Cardiac muscle cell (in vitro differentiated cells and primary cell): Measurements from ENCODE around the gene SENP8. TPM values are rescaled to one million over a fixed set of nuclear protein-coding genes. Genes with fewer than 3 reads are reported as not detected.
"Not testable (repeated sequence)": the region's sequence is repeated elsewhere in the genome, so short reads cannot be mapped to it uniquely, and the experiment has no call there.

Experiments used
- DNase-seq, 2 donors: peaks; one replicate each; pipeline versions ENCODE4 v3.0.0 to v3.0.0-alpha.2; 2010 to 2017; ENCODE audit warnings: low read depth in 1 of 2, low spot score in 1 of 2
- H3K27ac ChIP-seq: fragments of 200-600 bp; sonication (generic); 2 replicates; pipeline ENCODE4 v1.5.1; 2016
- H3K27me3 ChIP-seq: fragments of 200-600 bp; sonication (generic); 2 replicates; pipeline ENCODE4 v1.6.0; 2016; ENCODE audit warnings: control low read depth
- H3K36me3 ChIP-seq: fragments of 200-600 bp; sonication (generic); 2 replicates; pipeline ENCODE4 v1.5.1; 2016; ENCODE audit warnings: control low read depth
- H3K4me1 ChIP-seq: fragments of 200-600 bp; sonication (generic); 2 replicates; pipeline ENCODE4 v1.8.1; 2017; ENCODE audit warnings: low read depth, mild to moderate bottlenecking, mixed run types
- H3K4me3 ChIP-seq: fragments of 200-600 bp; sonication (generic); 2 replicates; pipeline ENCODE4 v1.5.1; 2016; ENCODE audit warnings: mild to moderate bottlenecking
- H3K9me3 ChIP-seq: fragments of 200-600 bp; sonication (generic); 2 replicates; pipeline ENCODE4 v1.5.1; 2017; ENCODE audit warnings: low read depth, mild to moderate bottlenecking, control low read depth
- CTCF ChIP-seq: IDR thresholded peaks from 2 replicates; pipeline ENCODE4 v1.5.1; 2012; ENCODE audit warnings: low read depth, mild to moderate bottlenecking, low read length
- polyA plus RNA-seq: library from polyadenylated mRNA; unstranded; fragments of >200 nt; fragmentation: Nextera tagmentation; extraction: Ambion mirVana; gene quantifications from 2 replicates; pipeline ENCODE4 v1.2.1, GENCODE V29; 2016
- total RNA-seq: library from RNA; depleted of rRNA; stranded (reverse); fragments of >200 nt; gene quantifications from 2 replicates; pipeline ENCODE4 v1.2.3, GENCODE V29; 2016

SENP8 gene
- total and polyA plus RNA-seq, 2 experiments from 2014 or later: 4.6 to 11.0 TPM

GRCh38 chr15:72169921-72170611 is 51.9 kb downstream of the SENP8 start:
- no peaks in the 10 kb centered on the region for H3K27me3 ChIP-seq
- no peaks in the 10 kb centered on the region for H3K36me3 ChIP-seq
- no peak for DNase-seq
- no peak for TF ChIP-seq CTCF
- H3K9me3 ChIP-seq: no peaks in the 10 kb centered on the region
- peaks cover 6% of the 10 kb centered on the region for H3K4me1 ChIP-seq
- no peak overlapping the region for H3K4me3 ChIP-seq
- H3K27ac ChIP-seq: no peak overlapping the region

DNA sequence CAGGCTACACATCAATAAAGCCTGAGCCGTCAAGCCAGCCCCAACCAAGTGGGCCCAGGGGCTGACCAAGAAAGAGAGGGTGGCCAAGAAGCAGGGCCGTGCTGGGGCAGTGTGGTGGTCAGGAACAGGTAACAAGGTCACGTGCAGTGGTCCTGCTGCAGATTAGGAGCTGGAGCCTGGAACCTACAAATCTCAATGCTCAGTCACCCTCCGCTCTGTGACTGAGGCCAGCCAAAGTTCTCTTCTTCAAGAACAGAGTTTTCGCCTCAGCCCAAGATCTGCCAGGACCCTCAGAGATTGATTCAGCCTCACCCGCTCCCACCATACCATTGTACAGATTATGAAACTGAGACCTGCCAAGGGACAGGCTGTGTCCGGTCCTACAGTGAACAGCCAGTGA is 52.5 kb downstream of the SENP8 start:
- Histone ChIP-seq H3K36me3 (no peaks in the 10 kb centered on the region), H3K4me1 (peaks cover 6% of the 10 kb centered on the region), H3K27ac (no peak overlapping the region), H3K4me3 (no peak overlapping the region), H3K27me3 (no peaks in the 10 kb centered on the region), H3K9me3 (no peaks in the 10 kb centered on the region)
- no peak for DNase-seq
- no peak for TF ChIP-seq CTCF

- H3K36me3 ChIP-seq, H3K27ac ChIP-seq, H3K9me3 ChIP-seq, H3K4me1 ChIP-seq, H3K27me3 ChIP-seq, H3K4me3 ChIP-seq: not testable (repeated sequence)
- DNase-seq: peak in 1 of 2 donors; percentile 14
Measured at GRCh38 chr15:72171978-72172377, 53.8 kb downstream of the SENP8 start.

DNA sequence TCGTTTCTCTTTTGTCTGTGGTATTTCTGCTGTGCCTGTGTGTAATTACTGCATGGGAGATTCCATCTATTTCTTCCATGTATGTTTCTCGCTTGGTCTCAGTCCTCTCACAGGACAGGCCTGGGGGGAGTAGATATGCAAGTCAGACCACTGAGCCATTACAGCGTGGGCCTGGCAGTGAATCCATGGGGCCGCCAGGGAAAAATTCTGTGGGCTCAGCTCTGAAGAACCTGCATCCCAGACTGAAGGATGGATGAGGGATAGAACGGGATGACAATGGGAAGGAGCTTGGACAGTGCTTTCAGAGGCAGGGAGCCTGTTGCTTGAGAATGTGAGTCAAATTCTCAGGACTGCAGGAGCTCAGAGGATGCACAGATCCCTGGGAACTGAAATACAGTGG is 54.6 kb downstream of the SENP8 start:
- Histone ChIP-seq H3K27me3 (no peaks in the 10 kb centered on the region), H3K27ac (no peak overlapping the region), H3K36me3 (no peaks in the 10 kb centered on the region), H3K4me1 (peaks cover 6% of the 10 kb centered on the region), H3K9me3 (no peaks in the 10 kb centered on the region), H3K4me3 (no peak overlapping the region)
- no peak for DNase-seq
- TF ChIP-seq CTCF: no peak

DNA sequence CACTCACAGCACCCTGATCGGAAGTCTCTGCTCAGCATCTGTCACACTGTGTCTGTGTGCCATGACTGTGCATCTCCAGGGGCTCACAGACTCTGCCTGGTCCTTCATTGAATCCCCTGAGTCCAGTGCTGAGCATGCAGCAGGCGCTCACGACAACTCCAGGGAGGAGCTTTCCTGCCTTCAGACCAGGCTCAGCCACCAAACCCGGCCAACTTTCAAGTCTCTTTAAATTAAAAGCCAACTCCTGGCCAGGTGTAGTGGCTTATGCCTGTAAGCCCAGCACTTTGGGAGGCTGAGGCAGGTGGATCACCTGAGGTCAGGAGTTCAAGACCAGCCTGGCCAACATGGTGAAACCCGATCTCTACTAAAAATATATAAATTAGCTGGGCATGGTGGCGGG is 55.2 kb downstream of the SENP8 start:
- Histone ChIP-seq H3K27ac (no peak overlapping the region), H3K4me3 (no peak overlapping the region), H3K36me3 (no peaks in the 10 kb centered on the region), H3K9me3 (no peaks in the 10 kb centered on the region), H3K4me1 (peaks cover 2% of the 10 kb centered on the region), H3K27me3 (no peaks in the 10 kb centered on the region)
- no peak for TF ChIP-seq CTCF
- DNase-seq: no peak

- no peak for DNase-seq
- H3K36me3 ChIP-seq: no peaks in the 10 kb centered on the region
- H3K4me3 ChIP-seq: no peak overlapping the region
- TF ChIP-seq CTCF: no peak
- H3K27me3 ChIP-seq: no peaks in the 10 kb centered on the region
- no peaks in the 10 kb centered on the region for H3K9me3 ChIP-seq
- no peak overlapping the region for H3K27ac ChIP-seq
- H3K4me1 ChIP-seq: no peaks in the 10 kb centered on the region
Measured at GRCh38 chr15:72173864-72174550, 55.8 kb downstream of the SENP8 start.
